ENCODE results near the gene DST.

DNA sequence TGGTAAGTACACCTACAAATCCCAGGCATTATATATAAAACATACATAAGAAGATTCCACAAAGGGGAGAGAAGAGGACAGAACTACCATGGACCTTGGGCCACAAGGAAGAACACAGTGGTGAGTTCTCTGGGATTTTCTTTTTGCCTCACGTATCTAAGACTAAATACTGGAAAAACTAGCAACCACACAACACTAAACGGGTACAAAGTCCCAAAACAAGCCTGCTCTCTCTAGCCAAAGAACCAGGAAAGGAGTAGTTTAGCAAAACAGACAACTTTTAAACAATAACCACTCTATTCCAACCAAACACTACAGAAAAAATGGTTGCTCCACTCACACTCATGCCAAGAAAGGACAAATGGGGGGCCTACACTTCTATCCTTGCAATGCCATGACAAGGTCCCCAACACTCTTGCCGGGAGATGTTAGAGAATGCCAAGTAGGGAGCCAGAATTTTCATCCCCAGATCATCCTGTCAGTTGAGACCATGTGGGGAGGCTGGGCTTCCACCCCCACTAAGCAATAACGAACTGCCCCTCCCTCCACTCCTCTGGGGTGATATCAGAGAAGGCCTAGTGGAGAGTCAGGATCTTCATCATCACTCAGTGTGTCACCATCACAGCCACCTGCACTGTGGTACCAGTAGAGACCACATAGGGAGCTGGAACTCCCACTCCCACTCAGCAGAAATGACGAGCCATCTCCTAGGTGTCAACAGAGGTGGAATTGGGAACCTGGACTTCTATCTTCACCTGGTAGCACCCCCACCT lies 123.5 kb downstream of the DST start:
- TF ChIP-seq, protein P1, sequence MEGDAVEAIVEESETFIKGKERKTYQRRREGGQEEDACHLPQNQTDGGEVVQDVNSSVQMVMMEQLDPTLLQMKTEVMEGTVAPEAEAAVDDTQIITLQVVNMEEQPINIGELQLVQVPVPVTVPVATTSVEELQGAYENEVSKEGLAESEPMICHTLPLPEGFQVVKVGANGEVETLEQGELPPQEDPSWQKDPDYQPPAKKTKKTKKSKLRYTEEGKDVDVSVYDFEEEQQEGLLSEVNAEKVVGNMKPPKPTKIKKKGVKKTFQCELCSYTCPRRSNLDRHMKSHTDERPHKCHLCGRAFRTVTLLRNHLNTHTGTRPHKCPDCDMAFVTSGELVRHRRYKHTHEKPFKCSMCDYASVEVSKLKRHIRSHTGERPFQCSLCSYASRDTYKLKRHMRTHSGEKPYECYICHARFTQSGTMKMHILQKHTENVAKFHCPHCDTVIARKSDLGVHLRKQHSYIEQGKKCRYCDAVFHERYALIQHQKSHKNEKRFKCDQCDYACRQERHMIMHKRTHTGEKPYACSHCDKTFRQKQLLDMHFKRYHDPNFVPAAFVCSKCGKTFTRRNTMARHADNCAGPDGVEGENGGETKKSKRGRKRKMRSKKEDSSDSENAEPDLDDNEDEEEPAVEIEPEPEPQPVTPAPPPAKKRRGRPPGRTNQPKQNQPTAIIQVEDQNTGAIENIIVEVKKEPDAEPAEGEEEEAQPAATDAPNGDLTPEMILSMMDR (IDR thresholded peaks at IDR 0.05) = no peak
- no peak for TF ChIP-seq EP300 (IDR thresholded peaks at IDR 0.05)
- TF ChIP-seq POLR2AphosphoS5 (IDR thresholded peaks at IDR 0.05) = no peak
- TF ChIP-seq POLR2A (IDR thresholded peaks at IDR 0.05) = no peak
